ENCODE data around the gene MTA3.

GRCh38 chr2:42693688-42694479 lies 125.5 kb downstream of the MTA3 start:
- TF ChIP-seq ZNF274 (IDR thresholded peaks at IDR 0.05; ENCODE audit: low read depth, low read length) = no peak
- TF ChIP-seq SUZ12 (IDR thresholded peaks at IDR 0.05; ENCODE audit: extremely low read depth, insufficient read depth, insufficient read length) = no peak
- TF ChIP-seq YY1 (IDR thresholded peaks at IDR 0.05; ENCODE audit: insufficient read depth, insufficient read length) = no peak
